ENCODE results near the gene CIZ1. TPM values are rescaled to one million over a fixed set of nuclear protein-coding genes. Genes with fewer than 3 reads are reported as not detected.

Gene CIZ1
- total RNA-seq, 1 donor from 2014 or later, result 85.8 TPM

- TF ChIP-seq CTCF (IDR thresholded peaks at IDR 0.05), result no peak
- no peak for DNase-seq (ENCODE audit: low spot score in 2 of 2)
- Histone ChIP-seq H3K36me3 (peaks cover 25 to 31% of the 10 kb centered on the region in 2 donors), H3K27me3 (no peaks in the 10 kb centered on the region), H3K27ac (no peak overlapping the region), H3K4me1 (peaks cover 0 to 4% of the 10 kb centered on the region in 2 donors), H3K9me3 (no peaks in the 10 kb centered on the region), H3K4me3 (no peak overlapping the region)
- intact Hi-C loops (cut with DNase I), result loop anchor here (5.0 kb wide), 1 partner anchor 82 kb away; no protein-coding TSS in a partner anchor
Observed at GRCh38 chr9:128118971-128119665, 72.3 kb downstream of the CIZ1 start.

DNA sequence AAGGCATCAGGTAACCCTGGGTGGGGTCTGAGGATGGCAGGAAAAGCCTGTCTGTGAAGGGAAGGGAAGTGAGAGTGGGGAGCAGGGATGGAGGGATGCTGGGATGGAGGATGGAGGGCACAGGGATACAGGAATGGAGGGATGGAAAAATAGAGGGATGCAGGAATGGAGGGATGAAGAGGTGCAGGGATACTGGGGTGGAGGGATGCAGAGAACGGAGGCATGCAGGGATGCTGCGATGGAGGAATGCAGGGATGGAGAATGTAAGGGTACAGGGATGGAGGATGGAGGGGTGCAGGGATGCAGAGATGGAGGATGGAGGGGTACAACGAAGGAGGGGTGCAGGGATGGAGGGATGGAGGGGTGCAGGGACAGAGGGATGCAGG is 72.9 kb downstream of the CIZ1 start:
- DNase-seq (ENCODE audit: low spot score in 2 of 2), result no peak
- intact Hi-C loops (cut with DNase I), result loop anchor here (5.0 kb wide), 1 partner anchor 81 kb away; no protein-coding TSS in a partner anchor

DNA sequence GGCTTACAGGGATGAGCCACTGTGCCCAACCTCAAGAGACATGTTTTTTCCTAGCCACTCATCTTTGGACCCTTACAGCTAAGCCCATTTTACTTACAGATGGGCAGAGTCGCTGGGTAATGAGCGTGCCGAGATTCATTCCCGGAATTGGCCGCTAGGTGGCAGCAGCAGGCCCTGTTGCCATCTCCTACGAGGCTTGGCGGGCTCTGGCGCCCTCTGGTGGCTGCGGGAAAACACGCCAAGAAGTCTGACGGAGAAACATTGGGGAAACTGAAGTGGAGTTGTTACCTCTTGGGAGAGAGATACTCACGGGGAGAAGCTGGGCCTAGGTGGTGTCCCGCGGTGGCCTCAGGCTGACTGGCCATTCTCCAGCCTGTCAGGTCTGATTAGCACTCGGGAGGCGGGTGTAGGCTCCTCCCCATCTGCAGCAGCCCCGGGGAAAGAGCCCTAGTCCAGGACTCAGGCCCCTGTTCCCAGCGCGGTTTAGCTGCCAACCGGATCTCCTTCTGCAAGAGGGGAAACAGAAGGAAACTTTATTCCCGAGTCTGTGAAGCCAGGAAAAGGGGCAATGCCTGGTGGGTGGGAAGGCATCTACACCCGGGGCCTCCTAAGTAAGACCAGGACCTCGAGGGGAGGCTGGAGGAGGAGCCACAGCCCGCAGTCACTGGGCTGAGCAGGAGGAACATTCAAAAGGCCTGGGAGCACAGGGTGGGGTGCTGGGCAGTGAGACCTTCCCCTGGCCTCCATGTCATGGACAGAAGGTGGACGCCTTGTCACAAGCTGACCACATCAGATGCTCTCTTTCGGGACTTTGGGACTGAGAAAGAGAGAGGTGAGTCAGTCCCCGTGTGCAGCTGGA is 73.5 kb downstream of the CIZ1 start:
- intact Hi-C loops (cut with DNase I), result loop anchor here (2.0 to 5.0 kb wide), 2 partner anchors 81 to 173 kb away; no protein-coding TSS in a partner anchor
- peaks cover 24 to 25% of the 10 kb centered on the region in 2 donors for H3K36me3 ChIP-seq
- H3K27ac ChIP-seq, result no peak overlapping the region

More for the DNA sequence above, 72.9 kb downstream of the CIZ1 start:
- Histone ChIP-seq H3K27me3 (no peaks in the 10 kb centered on the region), H3K36me3 (peaks cover 28% of the 10 kb centered on the region in 2 donors), H3K9me3 (no peaks in the 10 kb centered on the region), H3K4me1 (peaks cover 0 to 4% of the 10 kb centered on the region in 2 donors), H3K27ac (no peak overlapping the region), H3K4me3 (no peak overlapping the region)
- TF ChIP-seq CTCF (IDR thresholded peaks at IDR 0.05), result no peak

GRCh38 chr9:128116104-128117083 is 75.0 kb downstream of the CIZ1 start:
- H3K4me3 ChIP-seq, result no peak overlapping the region
- H3K9me3 ChIP-seq, result no peaks in the 10 kb centered on the region
- peaks cover 0 to 4% of the 10 kb centered on the region in 2 donors for H3K4me1 ChIP-seq
- no peak for TF ChIP-seq CTCF (IDR thresholded peaks at IDR 0.05)
- H3K36me3 ChIP-seq, result peaks cover 12 to 14% of the 10 kb centered on the region in 2 donors
- H3K27me3 ChIP-seq, result no peaks in the 10 kb centered on the region
- no peak overlapping the region for H3K27ac ChIP-seq
- DNase-seq (ENCODE audit: low spot score in 2 of 2), result no peak
- intact Hi-C loops (cut with DNase I), result loop anchor here (2.0 to 5.0 kb wide), 2 partner anchors 79 to 172 kb away; no protein-coding TSS in a partner anchor

More for the DNA sequence above, 73.5 kb downstream of the CIZ1 start:
- H3K4me3 ChIP-seq, result peak overlapping the region in 1 of 2 donors; percentile 16
- H3K4me1 ChIP-seq, result peaks cover 0 to 4% of the 10 kb centered on the region in 2 donors
- DNase-seq (ENCODE audit: low spot score in 2 of 2), result peak; percentile 61 to 94
- TF ChIP-seq CTCF (IDR thresholded peaks at IDR 0.05), result peak; percentile 100
- H3K27me3 ChIP-seq, result no peaks in the 10 kb centered on the region
- no peaks in the 10 kb centered on the region for H3K9me3 ChIP-seq

Other genes starting within 250 kb of the CIZ1 start
- gene EEIG1, start 210.6 kb downstream of the CIZ1 start, total RNA-seq, result 32.8 TPM
- 48.2 TPM for gene NAIF1, start 124.3 kb downstream of the CIZ1 start, total RNA-seq
- gene SLC25A25, start 123.3 kb downstream of the CIZ1 start, total RNA-seq, result 27.4 TPM
- gene PTGES2, start 63.8 kb downstream of the CIZ1 start, total RNA-seq, result 97.2 TPM
- gene LCN2, start 42.1 kb downstream of the CIZ1 start, total RNA-seq, result not detected
- gene BBLN, start 31.3 kb downstream of the CIZ1 start, total RNA-seq, result 389 TPM
- 31.9 TPM for gene DNM1, start 11.8 kb upstream of the CIZ1 start, total RNA-seq
- gene GOLGA2, start 84.4 kb upstream of the CIZ1 start, total RNA-seq, result 74.9 TPM
- gene SWI5, start 84.7 kb upstream of the CIZ1 start, total RNA-seq, result 1.8 TPM
- gene TRUB2, start 130.9 kb upstream of the CIZ1 start, total RNA-seq, result 10.2 TPM
- 11.4 TPM for gene COQ4, start 131.3 kb upstream of the CIZ1 start, total RNA-seq
- gene SLC27A4, start 149.0 kb upstream of the CIZ1 start, total RNA-seq, result 16.6 TPM
- 37.5 TPM for gene URM1, start 179.8 kb upstream of the CIZ1 start, total RNA-seq
- 70.5 TPM for gene CERCAM, start 229.3 kb upstream of the CIZ1 start, total RNA-seq